Measurements from ENCODE around the gene CLCN2. TPM values are rescaled to one million over a fixed set of nuclear protein-coding genes. Genes with fewer than 3 reads are reported as not detected.

Gene CLCN2
- total and polyA plus RNA-seq, 2 of the 8 experiments (the other 6 are each of a cell fraction or from before 2014, with no cell fraction given), result 13.7 to 16.1 TPM

DNA sequence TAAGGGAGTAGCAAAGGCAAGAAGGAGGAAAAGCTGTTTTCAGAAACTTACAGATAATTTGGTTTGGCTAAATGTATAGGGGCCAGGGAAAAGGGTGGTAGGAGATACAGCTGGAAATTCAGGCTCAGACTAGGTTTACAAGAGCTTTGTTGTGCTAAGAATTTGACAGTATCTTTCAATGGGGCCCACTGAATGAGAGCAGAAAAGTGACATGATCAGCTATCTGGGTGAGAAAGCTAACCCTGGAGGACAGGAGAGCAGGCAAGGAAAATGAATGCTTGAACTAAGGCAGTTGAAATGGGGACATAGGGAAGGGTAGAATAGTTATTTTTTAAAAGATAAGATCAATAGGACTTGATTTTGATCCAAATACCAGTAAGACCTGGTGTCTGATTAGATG, 49.8 kb downstream of the CLCN2 start:
- Histone ChIP-seq H3K18ac (ENCODE audit: extremely low read depth, low read length) (no peak overlapping the region), H3K79me1 (ENCODE audit: low read depth, low read length) (0 out of 2 replicates have a peak, but pooled peaks cover under 1% of the 10 kb centered on the region), H2AFZ (ENCODE audit: low read length) (no peak overlapping the region), H3K4me1 (replicated peaks in 1 of 4; ENCODE audit: control insufficient read depth in 3 of 4, insufficient read depth in 4 of 4, low read length in 3 of 4) (peaks cover 3 to 7% (median 5%) of the 10 kb centered on the region in 4 experiments), H4K8ac (ENCODE audit: extremely low read depth, insufficient read depth, low read length) (no peak overlapping the region), H3K4me2 (ENCODE audit: insufficient read depth in 1 of 2, low read depth in 2 of 2, low read length in 2 of 2) (no peak overlapping the region), H3K23ac (ENCODE audit: insufficient read length) (no peak overlapping the region), H3K36me3 (ENCODE audit: control insufficient read depth in 2 of 4, insufficient read depth in 4 of 4, low read length in 3 of 4) (peaks cover 14 to 28% (median 18%) of the 10 kb centered on the region in 4 experiments), H4K20me1 (replicated peaks in 1 of 2; ENCODE audit: control insufficient read depth in 1 of 2, insufficient read depth in 2 of 2, low read length in 2 of 2) (peaks cover 12 to 13% of the 10 kb centered on the region in 2 experiments), H2AK5ac (ENCODE audit: low read depth, low read length) (no peak overlapping the region), H2BK12ac (ENCODE audit: low read depth, low read length) (no peak overlapping the region), H3K9ac (replicated peaks in 1 of 4; ENCODE audit: extremely low read depth in 1 of 4, low read depth in 3 of 4, low read length in 3 of 4) (no peak overlapping the region; a peak in 1 of 7 replicates), H2BK20ac (ENCODE audit: low read length) (no peak overlapping the region), H3K23me2 (ENCODE audit: low read depth, low read length) (no peaks in the 10 kb centered on the region; the same call in 1 of the 2 replicates), H3K14ac (ENCODE audit: insufficient read length) (no peak overlapping the region), H4K5ac (ENCODE audit: insufficient read length, low read depth, low read length) (no peak overlapping the region), H2BK15ac (ENCODE audit: low read length) (no peak overlapping the region), H2BK120ac (replicated peaks; ENCODE audit: low read depth, low read length) (no peak overlapping the region), H3K27me3 (replicated peaks in 1 of 4; ENCODE audit: control insufficient read depth in 3 of 4, extremely low read depth in 1 of 4, insufficient read depth in 3 of 4, low read length in 3 of 4) (no peaks in the 10 kb centered on the region), H2BK5ac (ENCODE audit: low read depth, low read length) (no peak overlapping the region), H3K4ac (replicated peaks; ENCODE audit: insufficient read length, low read depth, low read length) (no peak overlapping the region), H4K91ac (replicated peaks; ENCODE audit: insufficient read length, low read length) (no peak overlapping the region), H3K9me3 (ENCODE audit: insufficient read depth in 2 of 2, low read depth in 1 of 2, low read length in 1 of 2) (no peaks in the 10 kb centered on the region), H3K56ac (replicated peaks; ENCODE audit: insufficient read length, low read depth, low read length) (no peak overlapping the region), H3K27ac (ENCODE audit: low read depth, low read length) (no peak overlapping the region), H3K79me2 (ENCODE audit: control insufficient read depth in 1 of 2, insufficient read depth in 2 of 2, low read length in 2 of 2) (peaks cover 20% of the 10 kb centered on the region in 2 experiments), H3K4me3 (ENCODE audit: extremely low read depth in 1 of 4, insufficient read depth in 2 of 4, low read depth in 3 of 4, low read length in 4 of 4) (no peak overlapping the region)
- DNase-seq (ENCODE audit: low read depth in 1 of 2, low spot score in 2 of 2) (no peak), FAIRE-seq (no peak)
- ChIA-PET POLR2A (ENCODE audit: partially characterized antibody) (interaction anchor here (0.8 to 12.3 kb wide), 5 partner anchors 9 to 27 kb away, joined by 3 to 148 read pairs (median 3); partner anchors contain the start of gene FAM131A), CTCF (ENCODE audit: partially characterized antibody) (interaction anchor here (0.6 to 1.1 kb wide), 4 partner anchors 11 to 112 kb away, joined by 3 to 4 read pairs (median 3); no protein-coding TSS in a partner anchor)
- TF ChIP-seq CREB1 (IDR thresholded peaks at IDR 0.05) (no peak), SP2 (IDR thresholded peaks at IDR 0.05; ENCODE audit: low read length) (no peak), CTCF (IDR thresholded peaks at IDR 0.05; ENCODE audit: control extremely low read depth in 1 of 3, insufficient read depth in 1 of 3, low read depth in 1 of 3, low read length in 3 of 3) (no peak), SIX5 (IDR thresholded peaks at IDR 0.05; ENCODE audit: low read depth, low read length) (no peak), SUZ12 (IDR thresholded peaks at IDR 0.05; ENCODE audit: low read length) (no peak), SIN3A (conservative IDR thresholded peaks at IDR 0.05 in 1 of 2, IDR thresholded peaks at IDR 0.05 in 1 of 2; ENCODE audit: low read depth in 1 of 2, low read length in 2 of 2) (no peak), SP1 (IDR thresholded peaks at IDR 0.05; ENCODE audit: low read depth, low read length) (no peak), ASH2L (IDR thresholded peaks at IDR 0.05; ENCODE audit: low read length) (no peak), POU5F1 (IDR thresholded peaks at IDR 0.05; ENCODE audit: low read depth, low read length) (no peak), POLR2AphosphoS5 (IDR thresholded peaks at IDR 0.05; ENCODE audit: low read depth, low read length) (no peak)
